Caco-2 (cell line): ENCODE results near the gene FOLR3. TPM values are rescaled to one million over a fixed set of nuclear protein-coding genes. Genes with fewer than 3 reads are reported as not detected.

Source experiments
- BruUV-seq: library from RNA; stranded (reverse); fragments of 400-500 nt; replicated peaks from 2 replicates; lab custom pipeline; 2021; lab: Mats Ljungman, UMichigan
- CTCF ChIA-PET: fragments of 300-600 bp; sonication (Branson Sonifier 250); formaldehyde crosslinking; loops from one replicate; lab custom pipeline; 2022; ENCODE audit warnings: antibody characterized with exemption; lab: Charles Lee
- POLR2A ChIA-PET: fragments of 300-600 bp; sonication (Branson Sonifier 250); formaldehyde crosslinking; loops from one replicate; lab custom pipeline; 2022; ENCODE audit warnings: antibody characterized with exemption; lab: Charles Lee
- DNase-seq, 2 experiments: peaks; one replicate each; pipeline versions ENCODE4 v3.0.0 to v3.0.0-alpha.2; 2020 to 2022
- H3K27me3 ChIP-seq: replicated peaks from 2 replicates; pipeline ENCODE4 v1.6.0; 2011; ENCODE audit warnings: low read length; ENCODE audit not compliant: control insufficient read depth, insufficient read depth
- H3K36me3 ChIP-seq: 2 replicates; pipeline ENCODE4 v1.5.1; 2011; ENCODE audit warnings: low read length; ENCODE audit not compliant: control insufficient read depth, insufficient read depth
- H3K4me1 ChIP-seq: fragments of 250-450 bp; sonication (Bioruptor Pico); 2 replicates; pipeline ENCODE4 v1.5.1; 2020; ENCODE audit warnings: mild to moderate bottlenecking
- H3K4me3 ChIP-seq: 2 replicates; pipeline ENCODE4 v1.5.1; 2011; ENCODE audit warnings: low read depth, mild to moderate bottlenecking, control low read depth, low read length
- H3K9me3 ChIP-seq: fragments of 250-450 bp; sonication (Bioruptor Pico); 2 replicates; pipeline ENCODE4 v1.5.1; 2020; ENCODE audit warnings: mild to moderate bottlenecking, moderate library complexity
- H3K27ac Mint-ChIP-seq: one replicate; pipeline ENCODE4 v1.8.0; 2022; ENCODE audit warnings: mixed read lengths; ENCODE audit not compliant: unreplicated experiment
- H3K27me3 Mint-ChIP-seq: one replicate; pipeline ENCODE4 v1.8.0; 2022; ENCODE audit warnings: mixed read lengths; ENCODE audit not compliant: insufficient read depth, unreplicated experiment
- H3K36me3 Mint-ChIP-seq: one replicate; pipeline ENCODE4 v1.8.0; 2022; ENCODE audit warnings: mild to moderate bottlenecking, mixed read lengths; ENCODE audit not compliant: insufficient read depth, unreplicated experiment
- H3K4me1 Mint-ChIP-seq: one replicate; pipeline ENCODE4 v1.8.0; 2022; ENCODE audit warnings: low read depth, mixed read lengths; ENCODE audit not compliant: unreplicated experiment
- H3K4me3 Mint-ChIP-seq: one replicate; pipeline ENCODE4 v1.8.0; 2022; ENCODE audit warnings: mild to moderate bottlenecking, moderate library complexity, mixed read lengths; ENCODE audit not compliant: unreplicated experiment
- H3K9me3 Mint-ChIP-seq: one replicate; pipeline ENCODE4 v1.8.0; 2022; ENCODE audit warnings: mixed read lengths; ENCODE audit not compliant: unreplicated experiment
- intact Hi-C: fragments of 100-400 bp; cut with micrococcal nuclease; formaldehyde crosslinking; loops from one replicate; pipeline ENCODE4 v1.10.0; 2022; ENCODE audit not compliant: unreplicated experiment
- total RNA-seq: library from RNA; stranded (reverse); gene quantifications from 2 replicates; pipeline ENCODE4 v1.2.3, GENCODE V29; 2022
- TF ChIP-seq, protein P1 (sequence below), 2 experiments: fragments of 200-600 bp in 1 of 2; IDR thresholded peaks; 1 replicate in 1 of 2; 2 replicates in 1 of 2; pipeline versions ENCODE4 v1.5.1 to v1.8.0; 2011 to 2022; ENCODE audit warnings: antibody characterized with exemption in 1 of 2, control low read depth in 1 of 2, inconsistent platforms in 1 of 2, low read depth in 1 of 2, low read length in 1 of 2, mild to moderate bottlenecking in 1 of 2, moderate library complexity in 1 of 2; ENCODE audit not compliant: insufficient read depth in 1 of 2, severe bottlenecking in 1 of 2, unreplicated experiment in 1 of 2

Gene FOLR3
- total RNA-seq, 1 experiment from 2014 or later: not detected

DNA sequence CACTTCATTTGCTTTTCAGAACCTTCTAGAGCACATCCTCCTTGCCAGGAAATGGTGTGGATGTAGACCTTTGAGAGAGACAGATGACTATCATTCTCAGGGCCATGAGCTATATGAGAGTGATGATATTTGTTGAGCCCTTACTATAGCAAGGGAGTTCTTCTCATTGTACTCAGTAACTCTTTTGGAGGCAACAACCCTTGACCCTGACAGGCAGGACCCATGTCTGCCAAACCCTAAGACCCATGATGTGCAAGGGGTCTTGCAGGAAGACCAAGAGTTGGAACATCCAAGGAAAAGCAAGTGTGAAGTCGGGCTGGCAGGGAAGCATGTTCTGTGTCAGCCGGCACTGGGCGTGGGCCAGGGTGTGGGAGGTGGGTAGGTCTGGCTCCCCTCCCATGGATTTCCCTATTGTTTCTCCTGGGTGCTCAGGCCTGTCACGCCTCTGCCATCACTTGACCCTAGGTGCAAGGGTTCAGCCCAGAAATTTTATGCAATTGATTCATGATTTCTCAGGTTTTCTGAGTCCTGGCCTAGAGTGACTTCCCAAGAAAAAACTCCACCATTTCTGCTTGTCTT, 1.2 kb downstream of the FOLR3 start:
- intact Hi-C loops: no loop called here
- peaks cover 9% of the 10 kb centered on the region for H3K9me3 Mint-ChIP-seq
- H3K4me3 Mint-ChIP-seq: no peak overlapping the region

DNA sequence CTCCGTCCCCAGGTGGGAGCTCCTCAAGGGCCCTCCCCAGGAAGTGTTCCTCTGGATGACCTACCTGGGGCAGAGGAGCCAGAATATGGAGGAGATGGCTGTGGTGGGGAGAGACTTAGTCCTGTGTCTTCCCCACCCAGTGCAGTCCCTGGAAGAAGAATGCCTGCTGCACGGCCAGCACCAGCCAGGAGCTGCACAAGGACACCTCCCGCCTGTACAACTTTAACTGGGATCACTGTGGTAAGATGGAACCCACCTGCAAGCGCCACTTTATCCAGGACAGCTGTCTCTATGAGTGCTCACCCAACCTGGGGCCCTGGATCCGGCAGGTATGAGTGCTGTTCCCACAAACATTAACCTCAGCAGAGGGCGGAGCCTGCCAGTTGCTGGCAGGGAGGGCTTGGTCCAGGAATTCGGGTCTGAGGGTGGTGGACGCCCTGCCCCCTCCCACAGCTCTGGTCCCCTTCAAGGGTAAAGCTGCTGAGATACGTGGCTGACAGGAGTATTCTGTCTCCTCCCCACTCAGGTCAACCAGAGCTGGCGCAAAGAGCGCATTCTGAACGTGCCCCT, 3.4 kb downstream of the FOLR3 start:
- intact Hi-C loops: no loop called here
- peaks cover 18% of the 10 kb centered on the region for H3K4me1 Mint-ChIP-seq
- Histone ChIP-seq H3K36me3 (no peaks in the 10 kb centered on the region), H3K27me3 (no peaks in the 10 kb centered on the region), H3K9me3 (no peaks in the 10 kb centered on the region), H3K4me3 (no peak overlapping the region), H3K4me1 (peaks cover 3% of the 10 kb centered on the region; the same call in 1 of the 2 replicates)
- TF ChIP-seq, protein P1, sequence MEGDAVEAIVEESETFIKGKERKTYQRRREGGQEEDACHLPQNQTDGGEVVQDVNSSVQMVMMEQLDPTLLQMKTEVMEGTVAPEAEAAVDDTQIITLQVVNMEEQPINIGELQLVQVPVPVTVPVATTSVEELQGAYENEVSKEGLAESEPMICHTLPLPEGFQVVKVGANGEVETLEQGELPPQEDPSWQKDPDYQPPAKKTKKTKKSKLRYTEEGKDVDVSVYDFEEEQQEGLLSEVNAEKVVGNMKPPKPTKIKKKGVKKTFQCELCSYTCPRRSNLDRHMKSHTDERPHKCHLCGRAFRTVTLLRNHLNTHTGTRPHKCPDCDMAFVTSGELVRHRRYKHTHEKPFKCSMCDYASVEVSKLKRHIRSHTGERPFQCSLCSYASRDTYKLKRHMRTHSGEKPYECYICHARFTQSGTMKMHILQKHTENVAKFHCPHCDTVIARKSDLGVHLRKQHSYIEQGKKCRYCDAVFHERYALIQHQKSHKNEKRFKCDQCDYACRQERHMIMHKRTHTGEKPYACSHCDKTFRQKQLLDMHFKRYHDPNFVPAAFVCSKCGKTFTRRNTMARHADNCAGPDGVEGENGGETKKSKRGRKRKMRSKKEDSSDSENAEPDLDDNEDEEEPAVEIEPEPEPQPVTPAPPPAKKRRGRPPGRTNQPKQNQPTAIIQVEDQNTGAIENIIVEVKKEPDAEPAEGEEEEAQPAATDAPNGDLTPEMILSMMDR (IDR thresholded peaks at IDR 0.05; ENCODE audit: insufficient read depth in 1 of 2, low read depth in 1 of 2, low read length in 1 of 2, severe bottlenecking in 1 of 2, unreplicated experiment in 1 of 2): no peak
- no peak for DNase-seq
- H3K9me3 Mint-ChIP-seq: peaks cover 9% of the 10 kb centered on the region
- peaks cover 2% of the 10 kb centered on the region for H3K36me3 Mint-ChIP-seq
- H3K27ac Mint-ChIP-seq: no peak overlapping the region
- no TSS peak for BruUV-seq
- ChIA-PET POLR2A (no interaction called here), CTCF (interaction anchor here (1.1 kb wide), 1 partner anchor 114 kb away, joined by 3 read pairs; no protein-coding TSS in a partner anchor)
- no peak overlapping the region for H3K4me3 Mint-ChIP-seq
- H3K27me3 Mint-ChIP-seq: no peaks in the 10 kb centered on the region

More for the DNA sequence above, 1.2 kb downstream of the FOLR3 start:
- Histone ChIP-seq H3K27me3 (no peaks in the 10 kb centered on the region), H3K4me3 (no peak overlapping the region), H3K9me3 (no peaks in the 10 kb centered on the region), H3K4me1 (peaks cover 3% of the 10 kb centered on the region; the same call in 1 of the 2 replicates), H3K36me3 (no peaks in the 10 kb centered on the region)
- TF ChIP-seq, protein P1 (IDR thresholded peaks at IDR 0.05; ENCODE audit: insufficient read depth in 1 of 2, low read depth in 1 of 2, low read length in 1 of 2, severe bottlenecking in 1 of 2, unreplicated experiment in 1 of 2): no peak
- BruUV-seq: no TSS peak
- DNase-seq: no peak
- CTCF ChIA-PET: interaction anchor here (1.6 kb wide), 1 partner anchor 294 kb away, joined by 4 read pairs; no protein-coding TSS in a partner anchor
- POLR2A ChIA-PET: no interaction called here
- Mint-ChIP-seq H3K36me3 (no peaks in the 10 kb centered on the region), H3K27ac (no peak overlapping the region), H3K4me1 (peaks cover 9% of the 10 kb centered on the region), H3K27me3 (peaks cover 3% of the 10 kb centered on the region)

DNA sequence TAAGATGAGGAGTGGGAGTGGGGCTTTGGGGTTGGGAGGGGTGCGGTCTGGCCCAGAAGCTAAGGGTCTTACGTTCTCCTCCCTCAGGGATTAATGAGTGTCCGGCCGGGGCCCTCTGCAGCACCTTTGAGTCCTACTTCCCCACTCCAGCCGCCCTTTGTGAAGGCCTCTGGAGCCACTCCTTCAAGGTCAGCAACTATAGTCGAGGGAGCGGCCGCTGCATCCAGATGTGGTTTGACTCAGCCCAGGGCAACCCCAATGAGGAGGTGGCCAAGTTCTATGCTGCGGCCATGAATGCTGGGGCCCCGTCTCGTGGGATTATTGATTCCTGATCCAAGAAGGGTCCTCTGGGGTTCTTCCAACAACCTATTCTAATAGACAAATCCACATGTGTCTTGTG, 4.0 kb downstream of the FOLR3 start:
- Mint-ChIP-seq H3K4me3 (no peak overlapping the region), H3K27me3 (no peaks in the 10 kb centered on the region), H3K36me3 (peaks cover 5% of the 10 kb centered on the region), H3K4me1 (peaks cover 22% of the 10 kb centered on the region), H3K9me3 (peaks cover 9% of the 10 kb centered on the region), H3K27ac (no peak overlapping the region)
- no peaks in the 10 kb centered on the region for H3K9me3 ChIP-seq
- BruUV-seq: no TSS peak
- TF ChIP-seq, protein P1 (IDR thresholded peaks at IDR 0.05; ENCODE audit: insufficient read depth in 1 of 2, low read depth in 1 of 2, low read length in 1 of 2, severe bottlenecking in 1 of 2, unreplicated experiment in 1 of 2): no peak
- DNase-seq: no peak
- ChIA-PET POLR2A (no interaction called here), CTCF (interaction anchor here (1.1 kb wide), 1 partner anchor 114 kb away, joined by 3 read pairs; no protein-coding TSS in a partner anchor)
- no peaks in the 10 kb centered on the region for H3K36me3 ChIP-seq
- no peaks in the 10 kb centered on the region for H3K27me3 ChIP-seq
- H3K4me1 ChIP-seq: peaks cover 3% of the 10 kb centered on the region
- intact Hi-C loops: no loop called here
- H3K4me3 ChIP-seq: no peak overlapping the region
